Measurements from ENCODE around the gene SERPIND1. TPM values are rescaled to one million over a fixed set of nuclear protein-coding genes. Genes with fewer than 3 reads are reported as not detected.

The SERPIND1 gene
- total RNA-seq, 2 donors from 2014 or later, result 0.32 TPM; not detected in 1

- H3K4me1 ChIP-seq, result no peaks in the 10 kb centered on the region
- no peaks in the 10 kb centered on the region for H3K27me3 ChIP-seq
- no peak overlapping the region for H3K9ac ChIP-seq (ENCODE audit: low read depth in 2 of 2, low read length in 2 of 2)
- intact Hi-C loops (cut with DNase I), result no loop called here
- no peak for DNase-seq
- no peak for TF ChIP-seq CTCF (IDR thresholded peaks at IDR 0.05)
- H3K4me3 ChIP-seq, result no peak overlapping the region
- no peaks in the 10 kb centered on the region for H3K9me3 ChIP-seq
- H3K36me3 ChIP-seq, result no peaks in the 10 kb centered on the region
- no peak overlapping the region for H3K27ac ChIP-seq
Observed at GRCh38 chr22:20740222-20740951, 33.5 kb upstream of the SERPIND1 start.

DNA sequence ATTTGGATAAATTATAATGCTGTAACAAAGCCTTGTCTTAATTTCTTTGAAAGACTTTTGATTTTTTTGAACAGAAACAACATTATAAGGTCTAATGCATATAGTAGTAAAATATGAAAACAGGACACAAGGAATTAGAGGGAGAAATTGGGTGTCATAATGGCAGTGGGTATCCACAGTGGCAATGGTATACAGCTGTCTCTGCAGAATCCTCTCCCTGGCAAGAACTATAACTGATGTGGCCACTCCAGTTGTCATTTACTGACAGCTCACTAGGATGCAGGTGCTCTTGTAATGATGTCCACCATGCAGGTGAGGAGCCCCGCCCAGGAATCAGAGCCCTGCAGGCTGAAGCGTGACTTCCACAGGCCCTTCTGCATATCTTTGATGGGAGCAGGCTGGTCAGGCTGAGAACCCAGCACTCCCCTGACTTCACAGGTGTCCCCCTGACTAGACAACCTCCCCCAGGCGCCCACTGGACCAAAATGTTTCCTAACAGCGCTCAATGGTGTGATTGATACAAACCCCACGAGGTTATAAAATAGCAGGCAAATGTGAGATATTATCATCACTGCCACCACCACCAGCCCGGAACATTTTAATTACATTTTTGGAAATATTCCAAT lies 32.8 kb upstream of the SERPIND1 start:
- H3K4me1 ChIP-seq, result no peaks in the 10 kb centered on the region
- intact Hi-C loops (cut with DNase I), result no loop called here
- H3K9me3 ChIP-seq, result no peaks in the 10 kb centered on the region
- no peak for DNase-seq
- H3K36me3 ChIP-seq, result no peaks in the 10 kb centered on the region
- H3K4me3 ChIP-seq, result no peak overlapping the region
- no peak overlapping the region for H3K9ac ChIP-seq (ENCODE audit: low read depth in 2 of 2, low read length in 2 of 2)
- H3K27me3 ChIP-seq, result no peaks in the 10 kb centered on the region
- no peak for TF ChIP-seq CTCF (IDR thresholded peaks at IDR 0.05)
- H3K27ac ChIP-seq, result no peak overlapping the region

- Histone ChIP-seq H3K36me3 (no peaks in the 10 kb centered on the region), H3K9ac (ENCODE audit: low read depth in 2 of 2, low read length in 2 of 2) (no peak overlapping the region), H3K9me3 (no peaks in the 10 kb centered on the region), H3K4me1 (no peaks in the 10 kb centered on the region), H3K4me3 (no peak overlapping the region), H3K27ac (no peak overlapping the region), H3K27me3 (no peaks in the 10 kb centered on the region)
- intact Hi-C loops (cut with DNase I), result no loop called here
- TF ChIP-seq CTCF (IDR thresholded peaks at IDR 0.05), result peak; percentile 61
- DNase-seq, result peak; percentile 41
Observed at GRCh38 chr22:20741634-20742581, 32.0 kb upstream of the SERPIND1 start.

DNA sequence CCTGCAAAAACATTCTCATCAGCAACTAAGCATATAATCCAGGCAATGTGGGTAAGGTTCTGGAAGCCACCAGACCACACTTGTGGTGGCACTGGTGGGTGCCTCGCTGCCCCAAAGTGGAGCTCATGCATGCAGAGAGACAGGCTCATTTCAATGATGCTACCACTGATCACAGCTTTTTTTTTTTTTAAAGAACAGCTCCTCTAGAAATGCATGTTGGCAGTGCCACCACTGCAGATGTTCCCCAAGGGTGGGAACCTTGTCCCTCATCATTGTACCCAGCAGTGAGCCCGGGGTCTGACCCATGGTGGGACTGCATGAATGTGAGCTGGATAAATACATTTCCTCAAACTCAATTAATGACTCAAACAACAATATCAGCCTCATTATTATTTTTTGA lies 31.1 kb upstream of the SERPIND1 start:
- no peak for DNase-seq
- TF ChIP-seq CTCF (IDR thresholded peaks at IDR 0.05), result no peak
- peaks cover 3% of the 10 kb centered on the region for H3K36me3 ChIP-seq

GRCh38 chr22:20744456-20744855 lies 29.5 kb upstream of the SERPIND1 start:
- no peak overlapping the region for H3K9ac ChIP-seq (ENCODE audit: low read depth in 2 of 2, low read length in 2 of 2)
- no peak overlapping the region for H3K27ac ChIP-seq
- no peaks in the 10 kb centered on the region for H3K9me3 ChIP-seq
- no peak overlapping the region for H3K4me3 ChIP-seq
- intact Hi-C loops (cut with DNase I), result no loop called here
- H3K4me1 ChIP-seq, result no peaks in the 10 kb centered on the region
- no peak for TF ChIP-seq CTCF (IDR thresholded peaks at IDR 0.05)
- H3K36me3 ChIP-seq, result peaks cover 3% of the 10 kb centered on the region
- no peaks in the 10 kb centered on the region for H3K27me3 ChIP-seq
- DNase-seq, result no peak

More for the DNA sequence above, 31.1 kb upstream of the SERPIND1 start:
- no peaks in the 10 kb centered on the region for H3K27me3 ChIP-seq
- no peaks in the 10 kb centered on the region for H3K9me3 ChIP-seq
- no peaks in the 10 kb centered on the region for H3K4me1 ChIP-seq
- intact Hi-C loops (cut with DNase I), result no loop called here
- H3K9ac ChIP-seq (ENCODE audit: low read depth in 2 of 2, low read length in 2 of 2), result no peak overlapping the region
- no peak overlapping the region for H3K27ac ChIP-seq
- no peak overlapping the region for H3K4me3 ChIP-seq

All from colonic mucosa (tissue), 4 donors.